SIG-M5 treated with dmso at 0.1 percent for 504 hours (cell line): Measurements from ENCODE around the gene B3GALT5.

Experiments
- DNase-seq: peaks from one replicate; lab custom pipeline; 2025; ENCODE audit not compliant: unreplicated experiment; lab: John Stamatoyannopoulos, UW

The B3GALT5 gene

DNA sequence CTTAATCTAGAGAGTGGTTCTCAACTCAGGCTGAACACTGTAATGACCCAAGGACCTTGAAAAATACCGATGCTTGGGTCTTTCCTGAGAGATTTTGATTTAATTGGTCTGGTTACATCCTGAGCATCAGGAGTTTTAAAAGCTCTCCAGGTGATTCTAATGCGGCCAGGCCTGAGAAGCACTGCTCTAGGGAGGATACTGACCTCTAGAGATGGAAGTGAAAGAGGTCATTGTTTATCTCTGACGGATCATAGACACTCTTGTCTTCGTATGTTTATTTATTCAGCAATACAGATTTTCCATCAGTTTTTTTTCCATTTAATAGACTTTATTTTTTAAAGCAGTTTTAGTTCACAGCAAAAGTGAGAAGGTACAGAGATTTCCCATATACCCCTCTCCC is 77.7 kb downstream of the B3GALT5 start:
- DNase-seq: no peak

DNA sequence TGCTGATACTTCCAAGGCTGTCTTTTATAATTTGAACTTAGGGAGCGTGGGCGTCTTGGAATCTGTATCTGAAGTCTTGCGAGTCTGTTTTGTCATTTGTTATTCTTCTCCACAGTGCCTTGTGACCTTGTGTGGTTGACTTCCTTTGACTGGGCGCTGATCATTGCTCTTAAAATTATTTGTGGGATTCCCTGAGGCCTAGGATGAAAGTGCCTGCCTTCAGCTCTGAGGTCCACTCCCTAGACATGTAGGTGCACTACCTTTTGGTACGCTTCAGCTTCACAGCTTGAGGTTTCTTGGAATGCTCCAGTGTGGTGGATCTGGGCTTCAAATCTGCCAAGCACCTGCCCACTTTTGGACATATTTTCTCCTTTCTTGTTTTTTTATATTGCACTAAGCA is 82.0 kb downstream of the B3GALT5 start:
- no peak for DNase-seq

DNA sequence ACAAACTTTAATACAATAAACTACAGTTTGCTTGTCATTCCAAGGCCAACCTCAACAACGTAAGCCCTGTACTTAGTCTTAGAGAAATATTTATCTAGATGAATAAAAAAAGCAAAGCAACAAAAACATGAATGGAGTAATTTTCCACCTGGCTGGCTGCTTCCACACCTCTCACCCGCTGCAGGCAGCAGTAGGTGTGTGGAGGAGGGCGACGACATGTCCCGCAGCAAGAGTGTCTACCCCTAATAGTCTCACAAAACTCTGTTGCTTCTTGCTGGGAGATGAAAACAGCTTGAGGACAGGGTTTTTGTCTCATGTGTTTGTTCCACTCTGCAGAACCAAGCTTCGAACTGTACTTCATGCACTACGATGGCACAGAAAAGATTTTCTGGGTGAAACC is 83.5 kb downstream of the B3GALT5 start:
- DNase-seq: no peak

DNA sequence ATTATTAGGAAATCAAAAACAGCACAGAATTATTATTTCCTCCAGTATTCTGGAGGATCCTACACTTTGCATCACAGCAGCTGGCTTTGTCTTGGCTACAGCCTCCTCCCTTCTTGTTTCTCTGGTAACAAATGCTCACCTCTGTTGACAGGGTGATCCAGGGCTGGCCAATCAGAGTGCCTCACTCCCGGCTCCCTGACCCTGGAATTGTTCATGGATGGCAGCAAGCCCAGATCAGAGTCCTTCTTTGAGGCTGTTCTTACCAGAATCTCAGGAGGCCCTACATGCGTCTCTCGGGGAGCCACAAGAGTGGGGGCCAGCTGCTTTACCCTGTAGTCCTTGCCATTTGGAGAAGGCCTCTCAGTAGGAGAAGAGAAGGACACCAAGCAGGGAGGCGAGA is 83.9 kb downstream of the B3GALT5 start:
- DNase-seq: no peak

DNA sequence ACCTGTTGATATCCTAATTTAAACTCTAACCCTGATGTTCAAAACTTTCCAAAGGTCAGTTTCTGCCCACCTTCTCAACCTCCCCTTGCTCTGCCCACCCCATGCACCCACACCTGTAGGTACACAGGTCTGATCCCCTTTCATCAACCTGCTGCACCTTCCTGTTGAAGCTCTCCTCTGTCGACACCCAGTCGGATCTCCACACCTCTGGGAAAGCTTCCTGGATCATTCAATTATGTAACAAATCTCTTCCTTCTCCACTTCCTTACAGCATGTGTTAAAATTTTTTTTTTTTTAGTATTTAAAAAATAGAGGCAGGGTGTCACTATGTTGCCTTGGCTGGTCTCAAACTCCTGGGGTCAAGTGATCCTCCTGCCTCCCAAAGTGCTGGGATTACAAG is 87.6 kb downstream of the B3GALT5 start:
- DNase-seq: no peak

DNA sequence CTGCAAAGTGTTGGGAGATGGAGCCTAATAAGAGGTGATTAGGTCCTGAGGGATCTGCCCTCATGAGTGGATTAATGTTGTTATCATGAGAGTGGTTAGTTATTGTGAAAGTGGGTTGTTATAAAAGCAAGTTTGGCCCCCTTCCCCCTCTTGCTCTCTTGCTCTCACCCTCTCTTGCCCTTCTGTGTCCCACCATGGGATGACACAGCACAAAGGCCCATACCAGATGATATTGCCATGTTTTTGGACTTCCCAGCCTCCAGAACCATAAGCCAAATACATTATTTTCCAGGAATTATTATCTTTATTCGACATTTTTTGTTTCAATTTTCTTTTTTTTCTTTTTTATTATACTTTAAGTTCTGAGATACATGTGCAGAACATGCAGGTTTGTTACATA is 90.8 kb downstream of the B3GALT5 start:
- no peak for DNase-seq

DNA sequence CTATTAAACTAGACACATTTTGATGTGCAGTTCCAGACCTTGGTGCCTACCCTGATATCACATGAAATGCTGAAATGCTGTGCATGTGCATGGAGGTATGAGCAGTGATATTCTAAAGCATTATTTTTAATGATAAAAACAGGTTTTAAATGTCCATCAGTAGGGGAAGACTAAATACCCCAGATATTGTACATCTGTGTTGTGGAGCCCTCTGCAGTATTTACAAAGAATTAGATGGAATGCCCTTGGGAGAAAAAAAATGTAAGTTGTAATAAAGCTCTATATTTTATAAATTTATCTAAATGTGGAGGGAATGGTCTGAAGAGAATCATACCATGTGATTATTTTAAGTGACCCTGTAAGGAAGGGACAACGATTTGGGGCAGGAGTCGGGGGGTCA is 93.1 kb downstream of the B3GALT5 start:
- DNase-seq: peak; percentile 12

DNA sequence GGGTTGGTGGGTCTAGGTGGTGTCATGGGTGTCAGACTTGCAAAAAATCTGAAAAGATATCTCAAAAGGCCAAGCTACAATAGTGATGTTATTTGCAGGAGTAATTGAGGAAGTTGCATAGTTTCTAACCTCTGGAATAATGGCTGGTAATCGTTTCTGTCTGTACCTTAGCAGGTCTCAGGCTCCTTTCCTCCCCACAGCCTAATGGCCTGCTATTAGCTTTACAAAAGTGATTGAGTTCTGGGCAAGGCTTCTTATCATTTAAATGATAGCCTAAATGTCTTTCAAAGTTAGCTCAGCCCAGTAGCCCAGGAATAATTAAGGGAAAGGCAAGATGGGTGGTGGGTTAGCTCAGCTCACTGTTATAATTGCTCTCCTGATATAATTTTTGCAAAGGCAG is 94.6 kb downstream of the B3GALT5 start:
- DNase-seq: no peak

DNA sequence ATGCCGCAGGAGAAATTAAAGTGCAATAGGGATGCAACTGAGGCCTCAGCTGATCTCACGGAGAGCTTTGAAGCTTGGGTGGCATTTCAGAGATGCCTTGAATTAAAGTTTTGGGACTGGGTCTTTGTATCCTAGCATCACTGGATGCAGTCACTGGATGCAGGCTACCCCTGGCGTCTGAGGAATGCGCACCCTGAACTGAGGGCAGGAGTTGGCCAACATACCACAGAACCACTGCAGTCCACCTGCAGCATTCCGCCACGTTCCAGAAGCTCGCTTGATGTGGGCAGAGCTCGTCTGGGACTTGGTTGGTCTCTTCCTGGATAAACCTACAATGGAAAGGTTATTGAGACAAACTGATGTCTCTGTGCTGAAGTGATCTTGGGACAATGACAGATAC is 98.1 kb downstream of the B3GALT5 start:
- DNase-seq: no peak

DNA sequence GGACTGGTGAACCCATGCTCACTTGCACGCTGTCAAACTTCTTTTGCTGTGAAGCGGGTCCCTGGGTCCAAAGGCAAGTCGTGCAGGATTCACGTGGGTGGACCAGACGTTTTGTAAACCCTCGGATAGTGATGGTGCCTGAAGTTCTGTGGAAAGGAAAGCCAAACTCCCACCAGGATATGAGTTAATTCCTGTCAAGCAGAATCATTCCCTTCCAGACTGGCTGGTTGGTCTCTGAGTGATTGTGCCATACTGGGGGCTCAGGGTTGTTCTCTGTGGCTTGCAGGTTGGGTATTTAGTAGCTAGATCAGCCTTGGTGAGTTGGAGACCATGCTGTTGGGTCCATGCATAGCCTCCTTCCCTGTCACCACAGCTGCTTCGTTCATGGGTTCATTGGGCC is 99.5 kb downstream of the B3GALT5 start:
- DNase-seq: no peak

DNA sequence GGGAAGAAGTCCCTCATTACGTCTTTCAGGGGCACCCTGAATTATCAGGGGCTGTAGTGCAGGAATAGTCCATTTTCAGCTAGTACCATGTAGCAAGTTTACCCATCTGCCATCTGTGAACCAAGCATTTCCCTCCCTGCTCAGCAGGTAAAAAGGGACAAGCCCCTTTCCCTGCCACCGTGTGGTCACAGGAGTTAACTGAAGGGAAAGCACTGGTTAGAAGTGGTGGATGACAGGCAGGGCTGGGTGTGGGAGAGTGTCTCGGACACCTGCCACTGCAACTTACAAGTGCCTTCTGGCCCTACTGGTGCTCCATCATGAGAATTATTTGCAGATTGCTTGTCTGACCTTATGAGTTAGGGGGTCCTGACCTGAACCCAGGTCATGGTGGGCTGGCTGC is 100.2 kb downstream of the B3GALT5 start:
- no peak for DNase-seq

DNA sequence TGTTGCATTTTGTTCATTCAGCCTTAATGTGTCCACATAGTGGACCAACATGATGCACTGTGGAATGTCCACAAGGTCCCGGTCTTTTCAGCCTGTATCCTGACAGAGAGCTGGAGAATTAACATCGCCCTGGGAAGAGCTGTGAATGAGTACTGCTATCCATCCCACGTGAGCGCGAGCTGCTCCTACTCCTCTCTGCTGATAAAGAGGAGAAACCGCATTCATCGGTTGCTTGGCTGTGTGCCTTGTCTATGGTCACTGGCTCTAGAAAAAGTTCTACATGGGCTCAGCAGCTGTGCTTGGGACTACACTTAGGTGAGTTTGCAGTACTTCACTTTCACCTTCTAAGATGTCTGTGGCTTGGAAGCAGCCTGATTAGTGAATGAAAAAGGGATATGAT is 101.2 kb downstream of the B3GALT5 start:
- no peak for DNase-seq

DNA sequence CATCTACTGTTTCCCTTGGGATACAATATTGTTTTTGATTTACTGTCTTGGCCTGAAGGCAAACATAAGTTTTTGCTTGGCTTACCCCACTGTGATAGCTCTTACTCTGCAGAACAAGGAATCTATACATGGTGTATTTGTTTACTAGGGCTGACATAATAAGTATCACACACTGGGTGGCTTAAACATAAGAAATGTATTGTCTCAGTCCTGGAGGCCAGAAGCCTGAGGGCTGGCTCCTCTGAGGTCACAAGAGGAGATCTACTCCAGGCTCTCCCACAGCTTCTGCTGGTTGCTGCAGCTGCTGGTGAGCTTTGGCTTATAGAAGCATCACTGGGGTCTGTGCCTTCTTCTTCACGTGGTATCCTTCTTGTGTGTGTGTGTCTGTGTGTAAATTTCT is 101.6 kb downstream of the B3GALT5 start:
- no peak for DNase-seq

DNA sequence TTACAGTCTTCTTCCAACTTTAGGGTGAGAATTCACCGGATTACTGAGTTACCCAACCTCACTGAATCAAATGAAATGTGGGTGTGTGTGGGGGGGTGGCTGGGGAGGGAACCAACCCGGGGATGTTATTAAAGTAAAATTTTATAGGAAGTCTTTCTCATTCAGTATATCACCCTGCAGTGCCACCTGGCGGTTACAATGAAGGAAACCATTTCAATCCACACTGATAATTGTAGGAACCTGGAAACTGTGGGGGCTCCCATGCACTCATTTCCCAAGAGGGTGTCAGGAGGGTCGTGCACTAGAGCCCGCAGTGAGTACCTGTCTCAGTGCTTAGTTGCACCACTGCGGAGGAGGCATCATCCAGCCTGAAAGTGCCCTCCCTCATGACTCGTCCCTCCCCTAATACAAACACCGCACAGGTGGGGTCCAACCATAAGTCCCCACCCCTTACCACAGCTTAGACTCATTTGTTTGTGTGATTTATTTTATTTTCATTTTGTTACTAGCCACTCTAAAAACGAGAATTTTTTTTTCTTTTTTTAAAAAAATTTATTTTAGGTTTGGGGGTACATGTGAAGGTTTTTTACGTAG is 103.2 kb downstream of the B3GALT5 start:
- peak; percentile 29 for DNase-seq

DNA sequence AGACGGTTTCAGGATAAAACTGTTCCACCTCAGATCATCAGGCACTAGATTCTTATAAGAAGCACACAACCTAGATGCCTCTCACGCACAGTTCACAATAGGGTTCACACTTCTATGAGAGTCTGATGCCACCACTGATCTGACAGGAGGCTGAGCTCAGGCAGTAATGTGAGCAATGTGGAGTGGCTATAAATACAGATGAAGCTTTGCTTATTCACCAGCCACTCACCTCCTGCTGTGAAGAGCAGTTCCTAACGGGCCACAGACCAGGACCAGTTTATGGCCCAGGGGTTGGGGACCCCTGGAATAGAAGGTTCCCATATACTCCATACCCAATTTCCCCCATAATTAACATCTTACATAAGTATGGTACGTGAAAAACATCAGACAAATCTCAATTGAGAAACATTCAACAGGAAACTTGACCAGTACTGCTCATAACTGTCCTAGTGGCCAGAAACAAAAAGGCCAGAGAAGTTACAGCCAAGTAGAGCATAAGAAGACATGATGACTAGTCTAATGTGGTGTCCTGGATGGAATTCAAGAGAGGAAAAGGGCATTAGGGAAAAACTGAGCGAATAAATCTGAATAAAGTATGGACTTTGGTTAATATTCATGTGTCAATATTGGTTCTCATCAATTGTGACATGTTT is 107.5 kb downstream of the B3GALT5 start:
- DNase-seq: peak; percentile 6

DNA sequence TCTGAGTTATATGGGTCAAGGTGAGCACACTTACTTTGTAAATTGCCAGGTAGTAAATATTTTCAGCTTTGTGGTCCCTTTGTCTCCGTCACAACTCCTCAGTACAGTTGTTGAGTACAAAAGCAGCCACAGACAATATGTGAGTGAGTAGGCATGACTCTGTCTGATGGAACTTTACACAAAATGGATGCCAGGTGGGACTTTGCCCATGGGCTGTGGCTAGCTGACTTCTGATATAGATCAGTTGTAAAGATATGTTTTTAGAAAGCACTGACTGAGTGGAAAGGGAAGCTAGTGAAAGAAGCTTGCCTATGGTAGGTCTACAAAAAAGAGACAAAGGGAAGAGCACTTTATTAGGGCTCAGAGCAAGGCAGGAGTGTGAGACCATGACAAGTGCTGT is 109.1 kb downstream of the B3GALT5 start:
- no peak for DNase-seq
